ENCODE data around the gene CIB1.
A peak's percentile ranks its signal among the peaks of the same experiment; 100 is the strongest.
"Not testable (repeated sequence)": the region's sequence is repeated elsewhere in the genome, so short reads cannot be mapped to it uniquely, and the experiment has no call there.

The CIB1 gene

GRCh38 chr15:90191344-90191687 lies 42.4 kb downstream of the CIB1 start:
- no peak for DNase-seq

- DNase-seq, result no peak
Measured at GRCh38 chr15:90190606-90191343, 43.0 kb downstream of the CIB1 start.

GRCh38 chr15:90189781-90190467 lies 43.8 kb downstream of the CIB1 start:
- no peak for DNase-seq

- DNase-seq, result no peak
Measured at GRCh38 chr15:90188914-90189748, 44.6 kb downstream of the CIB1 start.

GRCh38 chr15:90188065-90188464 lies 45.7 kb downstream of the CIB1 start:
- not testable (repeated sequence) for DNase-seq

GRCh38 chr15:90187257-90187868 lies 46.4 kb downstream of the CIB1 start:
- no peak for DNase-seq

- peak; percentile 32 for DNase-seq
Measured at GRCh38 chr15:90184786-90185704, 48.7 kb downstream of the CIB1 start.

GRCh38 chr15:90184119-90184785 lies 49.5 kb downstream of the CIB1 start:
- DNase-seq, result peak; percentile 24

GRCh38 chr15:90181776-90182175 lies 52.0 kb downstream of the CIB1 start:
- DNase-seq, result no peak
